DOHH2 (cell line): ENCODE results near the gene ARHGDIA.

Experiments
- H3F3A ChIP-seq: fragments of 200-600 bp; sonication (generic), shearing (Covaris generic); 2 replicates; pipeline ENCODE4 v1.6.0; 2016; ENCODE audit warnings: antibody characterized with exemption, mild to moderate bottlenecking; ENCODE audit not compliant: control insufficient read depth, insufficient read depth
- H3K27ac ChIP-seq: fragments of 200-600 bp; sonication (generic); 2 replicates; pipeline ENCODE4 v1.5.1; 2014; ENCODE audit warnings: low read depth, mild to moderate bottlenecking, low read length, moderate library complexity
- H3K27me3 ChIP-seq: fragments of 200-600 bp; sonication (generic); 2 replicates; pipeline ENCODE4 v1.6.1; 2014; ENCODE audit warnings: mild to moderate bottlenecking, low read length, mixed read lengths; ENCODE audit not compliant: control insufficient read depth
- H3K36me3 ChIP-seq: fragments of 200-600 bp; sonication (generic); 2 replicates; pipeline ENCODE4 v1.6.1; 2014; ENCODE audit warnings: mild to moderate bottlenecking, low read length, moderate library complexity, mixed read lengths; ENCODE audit not compliant: control insufficient read depth
- H3K4me1 ChIP-seq: fragments of 200-600 bp; sonication (generic); 2 replicates; pipeline ENCODE4 v1.6.1; 2014; ENCODE audit warnings: mild to moderate bottlenecking, low read length, mixed read lengths; ENCODE audit not compliant: control insufficient read depth
- H3K4me2 ChIP-seq: fragments of 200-600 bp; sonication (generic); 2 replicates; pipeline ENCODE4 v1.6.0; 2014; ENCODE audit warnings: mild to moderate bottlenecking, low read length, moderate library complexity
- H3K4me3 ChIP-seq: fragments of 200-600 bp; sonication (generic); 2 replicates; pipeline ENCODE4 v1.5.1; 2014; ENCODE audit warnings: mild to moderate bottlenecking, low read length, mixed read lengths
- H3K79me2 ChIP-seq: fragments of 200-600 bp; sonication (generic); 2 replicates; pipeline ENCODE4 v1.6.1; 2014; ENCODE audit warnings: mild to moderate bottlenecking, low read length, mixed read lengths; ENCODE audit not compliant: control insufficient read depth
- H3K9me2 ChIP-seq: fragments of 200-600 bp; sonication (generic); replicated peaks from 2 replicates; pipeline ENCODE4 v1.6.1; 2014; ENCODE audit warnings: mild to moderate bottlenecking, low read length, mixed read lengths; ENCODE audit not compliant: control insufficient read depth
- H3K9me3 ChIP-seq: fragments of 200-600 bp; sonication (generic); 2 replicates; pipeline ENCODE4 v1.6.1; 2014; ENCODE audit warnings: antibody characterized with exemption, low read length, mixed read lengths; ENCODE audit not compliant: control insufficient read depth, insufficient read depth
- H4K20me1 ChIP-seq: fragments of 200-600 bp; sonication (generic); 2 replicates; pipeline ENCODE4 v1.6.0; 2014; ENCODE audit warnings: low read depth, mild to moderate bottlenecking, antibody characterized with exemption, low read length, moderate library complexity; ENCODE audit not compliant: control insufficient read depth, insufficient read depth
- CTCF ChIP-seq: fragments of 200-600 bp; sonication (generic); IDR thresholded peaks from one replicate; pipeline ENCODE4 v1.5.1; 2014; ENCODE audit warnings: antibody characterized with exemption, mild to moderate bottlenecking, low read depth, low read length; ENCODE audit not compliant: poor library complexity, severe bottlenecking
- EZH2phosphoT487 ChIP-seq: fragments of 200-600 bp; sonication (generic); IDR thresholded peaks from 2 replicates; pipeline ENCODE4 v1.6.1; 2017; ENCODE audit warnings: borderline replicate concordance, mild to moderate bottlenecking, antibody characterized with exemption, low read length, moderate library complexity, mixed read lengths

Gene ARHGDIA

DNA sequence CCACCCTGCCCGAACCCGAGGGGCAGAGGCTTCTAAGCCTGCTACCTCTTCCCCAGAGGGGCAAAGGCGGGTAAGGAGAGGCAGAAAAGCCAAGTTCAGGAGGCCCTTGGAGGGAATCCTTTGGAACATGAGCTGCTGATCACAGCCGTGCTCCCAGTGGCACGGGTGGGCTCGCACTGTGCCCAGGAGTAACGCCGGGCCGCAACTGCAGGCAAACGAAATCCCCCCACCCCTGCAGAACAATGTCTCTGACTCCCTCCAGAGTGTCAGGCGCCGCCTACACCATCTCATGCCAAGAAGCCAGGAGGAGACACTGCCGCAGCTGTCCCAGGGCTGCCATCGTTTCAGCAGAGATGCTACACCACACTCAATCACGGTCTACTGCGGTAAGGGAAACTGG, 19.7 kb downstream of the ARHGDIA start:
- H3K9me3 ChIP-seq, result no peaks in the 10 kb centered on the region
- H3K4me2 ChIP-seq, result no peak overlapping the region
- no peaks in the 10 kb centered on the region for H3K9me2 ChIP-seq
- H3K36me3 ChIP-seq, result peaks cover 66% of the 10 kb centered on the region
- H3K27me3 ChIP-seq, result no peaks in the 10 kb centered on the region
- H3F3A ChIP-seq, result no peaks in the 10 kb centered on the region
- no peaks in the 10 kb centered on the region for H3K4me1 ChIP-seq
- 0 out of 2 replicates have a peak, but pooled peaks cover 3% of the 10 kb centered on the region for H4K20me1 ChIP-seq
- H3K27ac ChIP-seq, result no peak overlapping the region
- TF ChIP-seq EZH2phosphoT487, result no peak
- TF ChIP-seq CTCF, result no peak
- H3K79me2 ChIP-seq, result peaks cover 48% of the 10 kb centered on the region
- H3K4me3 ChIP-seq, result no peak overlapping the region

DNA sequence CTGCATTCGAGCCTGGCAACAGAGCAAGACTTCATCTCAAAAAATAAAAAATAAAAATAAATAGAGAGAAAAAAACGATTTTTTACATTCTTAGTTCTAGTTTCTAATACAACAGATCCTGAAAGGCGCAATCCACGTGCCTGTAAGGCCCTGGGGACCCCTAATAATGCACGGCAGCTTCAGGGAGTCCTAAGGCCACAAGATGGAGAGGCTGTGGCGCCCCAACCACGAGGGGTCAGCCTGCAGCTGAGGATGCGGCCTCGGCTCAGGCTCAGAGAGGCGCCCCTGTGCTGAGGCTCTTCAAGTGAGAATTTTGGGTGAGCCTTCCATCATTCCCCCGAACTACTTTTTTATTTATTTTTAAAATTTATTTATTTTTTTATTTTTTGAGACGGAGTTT, 21.7 kb downstream of the ARHGDIA start:
- Histone ChIP-seq H3K4me3 (no peak overlapping the region), H3K36me3 (peaks cover 68% of the 10 kb centered on the region), H3K4me2 (no peak overlapping the region), H3K27me3 (no peaks in the 10 kb centered on the region), H3K9me3 (no peaks in the 10 kb centered on the region), H4K20me1 (no peaks in the 10 kb centered on the region), H3K27ac (no peak overlapping the region), H3K79me2 (peaks cover 30% of the 10 kb centered on the region), H3K4me1 (no peaks in the 10 kb centered on the region), H3K9me2 (no peaks in the 10 kb centered on the region), H3F3A (no peaks in the 10 kb centered on the region)
- TF ChIP-seq CTCF (no peak), EZH2phosphoT487 (no peak)

DNA sequence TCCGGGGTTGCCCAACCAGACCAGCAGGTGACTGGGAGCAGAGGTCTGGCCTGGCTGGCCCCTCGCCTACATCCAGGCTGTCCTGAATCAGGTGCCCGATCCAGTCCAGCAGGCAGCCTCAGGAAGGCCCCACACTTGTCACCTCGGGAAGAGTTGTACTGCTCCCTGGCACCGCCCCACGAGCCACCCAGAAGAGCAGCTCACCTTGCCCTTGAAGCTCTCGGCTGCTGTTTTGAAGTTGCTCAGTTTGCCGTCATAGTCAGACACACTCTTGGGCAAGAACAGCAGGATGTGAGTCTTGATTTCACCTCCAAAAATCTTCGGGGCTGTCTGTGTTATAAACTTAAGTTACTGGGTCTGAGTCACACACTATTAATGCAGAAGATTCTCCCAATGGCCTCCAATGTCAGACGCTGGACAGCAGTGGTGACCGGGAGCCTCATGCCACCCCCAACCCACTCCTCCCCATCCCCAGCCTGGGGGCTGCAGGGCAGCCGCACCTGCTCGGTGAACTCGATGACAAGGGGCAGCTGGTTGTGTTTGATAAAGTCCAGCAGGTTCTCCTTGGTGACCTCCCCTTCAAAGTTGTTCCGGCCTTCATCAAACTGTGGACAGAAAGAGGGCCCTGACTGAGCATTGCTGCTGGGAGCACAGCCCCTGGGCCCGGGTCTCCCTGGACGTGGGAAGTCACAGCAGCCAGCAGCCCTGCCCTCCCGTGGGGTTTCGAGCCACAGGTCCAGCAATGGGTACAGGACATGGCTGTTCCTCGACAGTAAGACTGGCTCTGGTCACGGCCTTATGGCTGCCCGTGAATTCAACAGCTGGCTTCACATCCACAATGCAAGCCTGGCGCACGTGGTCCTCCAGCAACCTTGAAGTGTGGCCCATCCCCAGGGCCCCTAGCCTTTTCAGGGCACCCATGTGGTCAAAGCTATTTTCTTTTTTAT, 24.1 kb downstream of the ARHGDIA start:
- peaks cover 66% of the 10 kb centered on the region for H3K36me3 ChIP-seq
- H3K4me3 ChIP-seq, result no peak overlapping the region
- no peaks in the 10 kb centered on the region for H4K20me1 ChIP-seq
- H3K27ac ChIP-seq, result no peak overlapping the region
- no peaks in the 10 kb centered on the region for H3K9me2 ChIP-seq
- H3K9me3 ChIP-seq, result no peaks in the 10 kb centered on the region
- H3F3A ChIP-seq, result no peaks in the 10 kb centered on the region
- no peak overlapping the region for H3K4me2 ChIP-seq
- TF ChIP-seq EZH2phosphoT487 (no peak), CTCF (no peak)
- H3K4me1 ChIP-seq, result no peaks in the 10 kb centered on the region
- H3K27me3 ChIP-seq, result no peaks in the 10 kb centered on the region
- H3K79me2 ChIP-seq, result peaks cover 9% of the 10 kb centered on the region
